ENCODE measurements around the gene LRRC2.
"Not testable (repeated sequence)": the region's sequence is repeated elsewhere in the genome, so short reads cannot be mapped to it uniquely, and the experiment has no call there.

The LRRC2 gene

DNA sequence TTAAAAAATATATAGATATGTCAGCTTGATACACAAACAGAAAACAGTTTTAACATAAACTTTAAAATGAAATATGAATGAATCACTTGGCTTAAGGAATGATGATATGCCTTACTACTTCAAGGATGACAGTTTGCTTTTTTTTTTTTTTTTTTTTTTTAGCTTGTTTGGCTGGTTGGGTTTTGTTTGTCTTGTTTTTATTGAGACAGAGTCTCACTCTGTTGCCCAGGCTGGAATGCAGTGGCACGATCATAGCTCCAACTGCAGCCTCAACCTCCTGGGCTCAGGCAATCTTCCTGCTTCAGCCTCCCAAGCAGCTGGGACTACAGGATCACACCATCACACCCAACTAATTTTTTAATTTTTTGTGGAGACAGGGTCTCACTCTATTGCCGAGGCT, 14.5 kb downstream of the LRRC2 start:
- no peak overlapping the region for H3K4me3 Mint-ChIP-seq
- H3K27me3 Mint-ChIP-seq (ENCODE audit: low read depth): peaks cover 52% of the 10 kb centered on the region
- H3K4me1 Mint-ChIP-seq (ENCODE audit: low read depth): peaks cover 10% of the 10 kb centered on the region
- H3K36me3 Mint-ChIP-seq (ENCODE audit: low read depth): no peaks in the 10 kb centered on the region
- H3K27ac Mint-ChIP-seq: no peak overlapping the region
- no peaks in the 10 kb centered on the region for H3K9me3 Mint-ChIP-seq

DNA sequence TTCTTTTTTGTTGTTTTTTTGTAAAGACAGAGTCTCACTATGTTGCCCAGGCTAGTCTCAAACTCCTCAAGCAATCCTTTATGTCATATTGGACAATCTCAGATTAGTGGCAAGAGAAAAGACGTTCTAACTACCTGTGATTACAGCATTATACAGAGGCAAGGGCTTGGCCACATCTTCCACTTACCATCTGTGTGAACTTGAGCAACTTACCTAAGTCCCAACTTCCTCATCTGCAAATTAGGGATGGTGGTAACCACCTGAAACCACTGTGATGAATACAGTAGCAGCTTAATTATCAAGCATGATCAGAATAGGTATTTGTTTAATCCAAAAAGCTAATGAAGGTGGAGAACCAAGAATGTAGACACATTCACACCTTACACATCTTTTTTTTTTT, 16.1 kb downstream of the LRRC2 start:
- H3K4me3 Mint-ChIP-seq: no peak overlapping the region
- H3K36me3 Mint-ChIP-seq (ENCODE audit: low read depth): no peaks in the 10 kb centered on the region
- no peak overlapping the region for H3K27ac Mint-ChIP-seq
- peaks cover 41% of the 10 kb centered on the region for H3K27me3 Mint-ChIP-seq (ENCODE audit: low read depth)
- peaks cover 17% of the 10 kb centered on the region for H3K4me1 Mint-ChIP-seq (ENCODE audit: low read depth)
- H3K9me3 Mint-ChIP-seq: no peaks in the 10 kb centered on the region

DNA sequence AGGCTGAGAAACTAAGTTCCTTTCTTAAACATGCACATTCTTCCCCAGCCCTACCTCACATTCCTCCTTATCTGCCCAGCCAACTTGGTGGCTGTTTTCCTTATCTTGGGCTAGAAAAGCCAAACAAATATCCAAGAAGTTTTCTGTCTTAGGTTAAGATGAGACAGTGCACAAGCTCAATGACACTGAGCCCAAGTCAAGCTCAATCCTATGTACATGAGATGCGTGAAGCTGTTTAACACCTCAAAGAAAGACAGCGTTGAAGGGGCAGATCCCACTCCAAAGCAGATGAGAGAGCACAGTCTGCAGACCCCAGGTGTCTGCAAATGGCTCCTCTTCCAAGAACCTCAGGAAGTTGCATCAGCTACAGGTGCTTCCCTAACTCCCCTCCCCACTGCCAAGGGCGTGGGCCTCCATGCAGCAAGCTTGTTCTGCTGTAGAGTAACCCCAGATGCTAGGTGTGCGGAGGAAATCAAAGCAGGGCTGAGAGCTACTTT, 16.6 kb downstream of the LRRC2 start:
- Mint-ChIP-seq H3K27me3 (ENCODE audit: low read depth) (peaks cover 41% of the 10 kb centered on the region), H3K4me1 (ENCODE audit: low read depth) (peaks cover 17% of the 10 kb centered on the region), H3K9me3 (no peaks in the 10 kb centered on the region), H3K36me3 (ENCODE audit: low read depth) (no peaks in the 10 kb centered on the region), H3K27ac (no peak overlapping the region), H3K4me3 (no peak overlapping the region)

DNA sequence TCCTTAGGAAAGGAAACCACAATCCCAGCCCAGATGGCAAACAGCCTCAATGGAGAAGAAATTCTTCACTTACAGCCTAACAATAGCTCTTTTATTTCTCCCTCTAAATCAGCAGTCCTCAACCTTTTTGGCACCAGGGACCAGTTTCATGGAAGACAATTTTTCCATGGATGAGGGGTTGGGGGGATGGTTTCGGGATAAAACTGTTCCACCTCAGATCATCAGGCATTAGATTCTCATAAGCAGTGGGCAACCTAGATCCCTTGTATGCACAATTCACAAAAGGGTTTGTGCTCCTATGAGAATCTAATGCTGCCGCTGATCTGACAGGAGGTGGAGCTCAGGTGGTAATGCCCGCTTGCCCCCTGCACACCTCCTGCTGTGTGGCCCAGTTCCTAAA, 17.5 kb downstream of the LRRC2 start:
- H3K36me3 Mint-ChIP-seq (ENCODE audit: low read depth); H3K27ac Mint-ChIP-seq; H3K4me3 Mint-ChIP-seq; H3K9me3 Mint-ChIP-seq: not testable (repeated sequence)
- Mint-ChIP-seq H3K27me3 (ENCODE audit: low read depth) (peaks cover 42% of the 10 kb centered on the region), H3K4me1 (ENCODE audit: low read depth) (peaks cover 17% of the 10 kb centered on the region)

DNA sequence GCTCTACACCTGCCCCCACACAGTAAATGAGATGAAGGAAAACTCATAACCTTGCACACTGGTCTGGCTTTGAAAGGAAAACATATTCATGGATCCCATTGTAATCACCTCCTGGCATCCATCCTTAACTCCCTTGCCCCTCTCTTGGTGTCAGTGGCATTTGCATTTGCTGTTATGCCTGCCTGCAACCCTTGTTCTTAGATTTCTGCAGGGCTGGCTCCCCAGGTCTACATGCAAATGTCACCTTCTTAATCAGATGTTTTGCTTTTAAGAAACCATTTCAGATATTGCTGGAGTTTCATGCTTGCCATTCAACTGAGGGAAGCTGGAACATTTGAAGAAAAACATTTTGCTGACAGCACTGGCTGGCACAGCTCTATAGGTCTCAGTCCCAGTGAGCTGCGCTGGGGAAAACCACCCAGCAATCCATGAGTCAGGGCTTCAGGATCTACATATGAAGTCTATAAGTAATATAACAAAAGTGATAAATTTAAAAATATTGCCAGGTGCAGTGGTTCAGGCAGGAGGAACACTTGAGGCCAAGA, 19.1 kb downstream of the LRRC2 start:
- Mint-ChIP-seq H3K4me1 (ENCODE audit: low read depth) (peaks cover 21% of the 10 kb centered on the region), H3K9me3 (no peaks in the 10 kb centered on the region), H3K4me3 (no peak overlapping the region), H3K27ac (no peak overlapping the region), H3K27me3 (ENCODE audit: low read depth) (peaks cover 36% of the 10 kb centered on the region), H3K36me3 (ENCODE audit: low read depth) (no peaks in the 10 kb centered on the region)

DNA sequence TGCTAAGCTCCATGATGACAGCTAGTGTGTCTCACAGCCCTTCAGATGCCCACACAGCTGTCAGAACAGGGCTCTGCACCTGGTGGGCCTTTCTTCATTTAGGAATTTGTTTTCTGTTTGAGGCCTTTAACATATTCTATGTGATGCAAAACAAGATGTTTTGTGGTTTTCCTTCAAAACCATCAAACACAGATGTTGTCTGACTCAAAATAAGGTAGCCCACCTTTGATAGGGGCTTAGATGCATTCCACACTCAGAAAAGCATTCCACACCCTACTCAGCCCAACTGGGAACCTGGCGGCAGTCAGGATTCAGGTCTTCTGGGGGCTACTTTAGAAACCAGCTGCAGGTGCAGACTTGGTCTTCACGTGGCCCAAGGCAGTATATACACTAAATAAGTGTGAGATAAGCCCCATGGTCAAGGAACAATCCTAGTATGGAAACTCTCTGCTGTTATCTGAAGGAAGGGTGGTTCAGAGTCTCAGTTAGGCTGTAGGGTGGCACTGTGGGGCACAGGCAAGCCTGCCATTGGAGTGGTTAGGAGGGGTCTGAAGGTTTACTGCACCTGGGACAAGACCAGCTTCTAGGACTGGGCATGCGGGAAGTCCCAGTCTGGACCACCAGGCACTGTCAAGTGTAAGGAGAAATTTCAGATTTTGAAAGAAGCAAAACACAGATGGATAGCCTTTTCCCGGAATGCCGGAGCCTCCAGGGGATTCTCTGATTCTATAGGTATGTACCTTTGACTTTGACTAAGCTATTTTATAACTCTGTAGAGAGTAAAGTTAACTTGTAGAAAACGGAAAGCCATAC, 20.1 kb downstream of the LRRC2 start:
- Mint-ChIP-seq H3K4me3 (no peak overlapping the region), H3K4me1 (ENCODE audit: low read depth) (peaks cover 26% of the 10 kb centered on the region), H3K9me3 (no peaks in the 10 kb centered on the region), H3K27me3 (ENCODE audit: low read depth) (peaks cover 36% of the 10 kb centered on the region), H3K36me3 (ENCODE audit: low read depth) (no peaks in the 10 kb centered on the region), H3K27ac (no peak overlapping the region)

DNA sequence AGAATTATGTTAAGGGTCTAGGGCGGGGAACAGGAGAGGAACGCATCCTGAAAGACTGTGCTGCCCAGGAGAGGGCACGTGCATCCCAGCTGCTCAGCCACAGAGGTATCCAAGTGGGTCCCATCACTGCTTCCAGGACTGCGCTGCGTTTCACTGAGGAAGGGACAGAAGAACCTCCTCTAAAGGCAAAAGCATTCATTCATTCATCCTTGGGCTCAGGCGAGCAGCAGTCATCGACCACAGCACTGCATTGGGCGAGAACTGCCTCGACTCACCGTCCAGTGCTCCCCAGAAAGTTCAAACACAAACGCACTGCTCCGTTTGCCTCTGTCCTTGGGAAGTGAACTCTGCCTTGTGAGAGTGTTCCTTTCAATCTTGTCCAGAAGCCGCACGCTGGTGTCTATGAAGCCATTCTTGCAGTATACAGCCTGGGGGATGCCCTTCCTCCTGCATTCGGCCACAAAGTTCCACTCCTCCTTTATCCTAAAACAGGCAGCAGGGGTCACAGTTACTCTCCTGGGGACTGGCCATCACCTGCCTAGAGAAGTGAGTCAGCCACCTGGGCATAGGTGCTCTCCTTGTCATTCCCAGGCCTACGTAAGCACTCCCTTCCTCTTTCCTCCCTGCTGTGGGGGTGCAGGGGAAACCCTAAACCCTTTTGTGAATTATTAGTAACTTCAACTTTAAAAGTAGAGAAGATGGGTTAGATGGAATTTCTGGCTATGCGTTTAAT, 21.2 kb downstream of the LRRC2 start:
- Mint-ChIP-seq H3K4me3 (no peak overlapping the region), H3K27ac (no peak overlapping the region), H3K27me3 (ENCODE audit: low read depth) (peaks cover 34% of the 10 kb centered on the region), H3K4me1 (ENCODE audit: low read depth) (peaks cover 28% of the 10 kb centered on the region), H3K36me3 (ENCODE audit: low read depth) (peaks cover 2% of the 10 kb centered on the region), H3K9me3 (no peaks in the 10 kb centered on the region)

DNA sequence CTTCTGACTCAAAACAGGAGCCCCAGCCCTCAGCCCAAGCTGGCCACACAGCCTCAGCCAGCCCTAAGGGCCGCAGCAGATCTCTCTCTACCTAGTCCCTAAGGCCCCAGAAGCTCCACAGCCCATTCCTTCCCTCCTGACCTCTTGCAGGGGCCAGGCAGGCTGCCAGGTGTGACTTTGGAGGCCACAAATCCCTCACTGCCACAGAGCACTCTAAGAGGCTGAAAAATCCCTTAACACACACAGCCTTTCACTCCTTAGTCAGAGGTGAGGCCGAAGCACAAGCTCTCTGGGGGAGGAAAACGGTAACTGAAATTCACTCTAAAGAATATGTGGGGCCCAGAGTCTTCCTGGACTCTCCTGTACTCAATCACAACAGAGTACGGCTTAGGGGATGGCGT, 23.3 kb downstream of the LRRC2 start:
- Mint-ChIP-seq H3K9me3 (no peaks in the 10 kb centered on the region), H3K4me1 (ENCODE audit: low read depth) (peaks cover 39% of the 10 kb centered on the region), H3K4me3 (no peak overlapping the region), H3K27me3 (ENCODE audit: low read depth) (peaks cover 24% of the 10 kb centered on the region), H3K27ac (no peak overlapping the region), H3K36me3 (ENCODE audit: low read depth) (peaks cover 2% of the 10 kb centered on the region)

DNA sequence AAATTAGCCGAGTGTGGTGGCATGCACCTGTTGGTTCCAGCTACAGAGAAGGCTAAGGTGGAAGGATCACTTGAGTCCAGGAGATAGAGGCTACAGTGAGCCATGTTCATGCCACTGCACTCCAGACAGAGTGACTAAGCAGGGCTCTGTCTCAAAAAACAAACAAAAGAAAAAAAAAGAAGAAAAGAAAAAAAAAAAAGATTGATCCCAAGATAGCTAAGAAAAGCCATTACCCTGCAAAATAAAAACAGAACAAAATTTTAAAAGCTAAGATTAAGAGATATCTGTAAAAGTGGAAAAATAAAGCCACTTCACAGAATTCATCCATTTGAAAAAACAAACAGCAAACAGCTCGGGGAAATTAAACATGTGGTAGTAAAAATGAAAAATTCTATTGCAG, 23.8 kb downstream of the LRRC2 start:
- H3K27ac Mint-ChIP-seq: no peak overlapping the region
- H3K36me3 Mint-ChIP-seq (ENCODE audit: low read depth): peaks cover 2% of the 10 kb centered on the region
- H3K9me3 Mint-ChIP-seq: no peaks in the 10 kb centered on the region
- peaks cover 42% of the 10 kb centered on the region for H3K4me1 Mint-ChIP-seq (ENCODE audit: low read depth)
- peaks cover 26% of the 10 kb centered on the region for H3K27me3 Mint-ChIP-seq (ENCODE audit: low read depth)
- H3K4me3 Mint-ChIP-seq: no peak overlapping the region

DNA sequence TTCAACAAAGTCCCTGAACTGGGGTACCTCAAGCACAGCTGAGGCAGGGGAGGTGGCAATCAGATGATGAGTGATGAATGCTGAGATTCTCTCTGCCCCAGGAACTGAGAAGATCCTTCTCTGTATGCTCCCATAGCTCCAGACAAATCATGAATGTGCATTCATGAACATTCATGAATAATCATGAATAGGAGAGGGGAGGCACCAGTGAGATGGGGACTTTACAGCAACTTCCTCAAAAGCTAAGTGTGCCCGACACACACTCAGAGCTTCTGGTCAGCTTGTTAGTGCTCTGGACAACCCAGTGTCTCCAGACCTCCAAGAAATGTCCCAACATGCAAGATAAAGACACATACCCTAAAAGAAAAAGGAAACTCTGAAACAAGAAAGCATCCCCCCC, 24.3 kb downstream of the LRRC2 start:
- Mint-ChIP-seq H3K27me3 (ENCODE audit: low read depth) (peaks cover 26% of the 10 kb centered on the region), H3K27ac (no peak overlapping the region), H3K4me3 (no peak overlapping the region), H3K4me1 (ENCODE audit: low read depth) (peaks cover 45% of the 10 kb centered on the region), H3K36me3 (ENCODE audit: low read depth) (peaks cover 2% of the 10 kb centered on the region), H3K9me3 (no peaks in the 10 kb centered on the region)

DNA sequence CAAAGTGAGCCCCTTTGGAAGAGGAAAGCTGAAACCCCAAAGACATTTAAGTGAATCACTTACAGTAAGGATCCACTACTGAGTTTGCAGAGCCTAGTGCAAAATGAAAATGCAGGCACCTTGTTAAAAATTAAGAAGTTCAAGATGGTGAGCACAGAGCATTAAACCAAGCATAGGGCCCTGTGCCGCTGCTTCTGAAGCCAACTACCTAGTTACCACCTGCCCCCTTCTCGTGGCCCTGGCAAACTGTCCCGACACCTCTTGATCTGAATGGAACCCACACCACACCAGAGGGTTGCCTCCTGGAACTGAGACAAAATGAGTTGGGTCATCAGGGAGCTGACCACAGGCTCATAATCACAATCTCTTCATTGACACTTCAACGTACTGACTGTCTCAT, 25.6 kb downstream of the LRRC2 start:
- no peak overlapping the region for H3K4me3 Mint-ChIP-seq
- H3K27me3 Mint-ChIP-seq (ENCODE audit: low read depth): peaks cover 36% of the 10 kb centered on the region
- no peak overlapping the region for H3K27ac Mint-ChIP-seq
- no peaks in the 10 kb centered on the region for H3K9me3 Mint-ChIP-seq
- peaks cover 47% of the 10 kb centered on the region for H3K4me1 Mint-ChIP-seq (ENCODE audit: low read depth)
- peaks cover 4% of the 10 kb centered on the region for H3K36me3 Mint-ChIP-seq (ENCODE audit: low read depth)

DNA sequence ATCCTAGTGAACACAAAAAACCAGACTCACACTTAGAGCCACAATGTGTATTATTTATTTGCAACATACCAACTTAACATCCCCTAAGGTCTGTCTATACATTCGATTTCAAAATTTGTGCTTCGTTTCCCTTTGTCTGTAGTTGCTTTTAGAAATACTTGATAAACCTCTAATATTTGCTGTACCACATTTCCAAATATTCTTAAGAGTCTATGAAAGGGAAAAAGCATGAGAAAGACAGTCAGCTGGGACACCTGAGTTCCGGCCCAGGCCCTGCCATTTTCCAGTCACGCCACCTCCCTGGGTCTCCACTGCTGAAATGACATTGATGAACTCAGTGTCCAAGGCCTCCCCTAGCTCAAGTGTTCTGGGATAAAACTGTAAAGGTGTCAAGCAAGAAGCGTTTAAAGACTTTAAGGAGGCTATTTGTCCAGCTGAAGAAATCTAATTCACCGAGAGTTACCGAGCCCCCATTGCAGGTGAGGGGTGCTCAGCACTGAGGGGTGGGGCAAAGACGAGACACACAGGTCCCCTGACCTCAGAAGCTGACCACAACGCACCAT, 26.6 kb downstream of the LRRC2 start:
- peaks cover 3% of the 10 kb centered on the region for H3K9me3 Mint-ChIP-seq
- H3K27me3 Mint-ChIP-seq (ENCODE audit: low read depth): peaks cover 42% of the 10 kb centered on the region
- H3K27ac Mint-ChIP-seq: peak overlapping the region; percentile 91
- peaks cover 4% of the 10 kb centered on the region for H3K36me3 Mint-ChIP-seq (ENCODE audit: low read depth)
- peaks cover 45% of the 10 kb centered on the region for H3K4me1 Mint-ChIP-seq (ENCODE audit: low read depth)
- H3K4me3 Mint-ChIP-seq: peak overlapping the region; percentile 66

DNA sequence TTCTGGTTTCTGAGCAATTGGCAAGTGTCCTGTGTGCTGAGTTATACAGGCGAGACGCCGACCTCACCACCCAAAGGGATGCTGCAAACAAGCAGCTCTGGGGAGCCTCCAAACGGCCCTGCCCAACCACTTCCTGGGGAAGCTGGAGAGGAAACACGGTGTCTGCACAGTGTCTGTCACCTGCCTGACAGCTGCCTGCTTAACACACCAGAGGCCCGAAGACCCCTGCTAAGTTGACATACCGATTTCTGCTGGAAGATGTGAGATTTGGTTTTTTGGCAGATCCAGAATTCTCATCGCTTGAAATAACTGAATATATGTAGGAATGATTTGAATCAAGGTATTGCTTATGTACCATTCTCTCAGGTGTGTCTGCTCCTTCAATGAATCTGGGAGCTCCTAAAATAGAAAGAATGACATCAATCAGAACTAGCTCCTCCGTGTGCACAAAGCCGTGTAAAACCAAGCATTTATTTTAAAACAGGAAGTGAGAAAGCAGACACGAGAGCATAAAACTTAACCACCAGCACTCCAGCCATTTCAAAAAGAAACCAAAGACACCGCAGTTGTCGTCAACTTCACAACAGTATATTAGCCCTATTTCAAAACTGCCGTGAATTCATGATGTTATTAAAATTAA, 27.2 kb downstream of the LRRC2 start:
- H3K4me1 Mint-ChIP-seq (ENCODE audit: low read depth): peaks cover 45% of the 10 kb centered on the region
- H3K27ac Mint-ChIP-seq: peak overlapping the region; percentile 91
- H3K4me3 Mint-ChIP-seq: peak overlapping the region; percentile 66
- H3K27me3 Mint-ChIP-seq (ENCODE audit: low read depth): peaks cover 44% of the 10 kb centered on the region
- peaks cover 8% of the 10 kb centered on the region for H3K9me3 Mint-ChIP-seq
- H3K36me3 Mint-ChIP-seq (ENCODE audit: low read depth): peaks cover 4% of the 10 kb centered on the region

DNA sequence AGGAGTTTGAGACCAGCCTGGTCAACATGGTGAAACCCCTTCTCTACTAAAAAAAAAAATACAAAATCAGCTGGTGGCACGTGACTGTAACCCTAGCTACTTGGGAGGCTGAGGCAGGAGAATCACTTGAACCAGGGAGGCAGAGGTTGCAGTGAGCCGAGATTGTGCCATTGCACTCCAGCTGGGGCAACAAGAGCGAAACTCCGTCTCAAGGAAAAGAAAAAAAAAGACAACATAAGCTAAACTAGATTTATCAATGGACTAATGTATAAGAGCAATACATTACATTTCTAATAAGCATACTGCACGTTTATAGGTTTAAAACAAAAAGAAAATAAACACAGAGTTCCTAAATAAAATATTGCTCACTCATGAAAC, 27.7 kb downstream of the LRRC2 start:
- not testable (repeated sequence) for H3K36me3 Mint-ChIP-seq (ENCODE audit: low read depth); H3K9me3 Mint-ChIP-seq
- peak overlapping the region; percentile 66 for H3K4me3 Mint-ChIP-seq
- peak overlapping the region; percentile 91 for H3K27ac Mint-ChIP-seq
- peaks cover 49% of the 10 kb centered on the region for H3K27me3 Mint-ChIP-seq (ENCODE audit: low read depth)
- peaks cover 45% of the 10 kb centered on the region for H3K4me1 Mint-ChIP-seq (ENCODE audit: low read depth)

Data from T-helper 1 cell treated with Interleukin-12 subunit alpha and Interleukin-12 subunit beta and Interleukin-4 antibody, amounts not matched to agents 30 μg/mL and 1 μg/mL, for 36 hours (primary cell).